ENCODE measurements around the gene TOX2.
A peak's percentile ranks its signal among the peaks of the same experiment; 100 is the strongest.

The TOX2 gene

DNA sequence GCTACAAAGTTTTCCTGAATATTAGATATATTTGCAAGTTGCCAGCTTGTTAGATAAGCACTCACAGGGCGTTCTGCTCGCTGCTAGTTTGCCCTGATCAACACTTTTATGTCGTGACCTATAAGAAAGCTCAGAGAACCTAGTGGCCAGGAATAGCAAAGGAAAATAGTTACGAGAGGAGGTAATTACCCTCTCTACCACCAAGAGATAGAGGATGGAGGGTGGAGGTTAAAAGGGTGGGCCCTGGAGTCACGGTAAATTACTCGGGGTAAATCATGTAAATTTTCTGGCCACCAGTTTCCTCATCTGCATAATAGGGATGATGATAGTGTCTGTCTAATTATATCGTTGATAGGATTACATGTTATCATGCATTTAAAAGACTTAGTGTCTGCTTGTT is 185.2 kb downstream of the TOX2 start:
- no peak overlapping the region for H3K4me3 ChIP-seq (replicated peaks; ENCODE audit: low read depth, low read length)
- no peak for DNase-seq (ENCODE audit: low read depth)
- TF ChIP-seq, protein P1, sequence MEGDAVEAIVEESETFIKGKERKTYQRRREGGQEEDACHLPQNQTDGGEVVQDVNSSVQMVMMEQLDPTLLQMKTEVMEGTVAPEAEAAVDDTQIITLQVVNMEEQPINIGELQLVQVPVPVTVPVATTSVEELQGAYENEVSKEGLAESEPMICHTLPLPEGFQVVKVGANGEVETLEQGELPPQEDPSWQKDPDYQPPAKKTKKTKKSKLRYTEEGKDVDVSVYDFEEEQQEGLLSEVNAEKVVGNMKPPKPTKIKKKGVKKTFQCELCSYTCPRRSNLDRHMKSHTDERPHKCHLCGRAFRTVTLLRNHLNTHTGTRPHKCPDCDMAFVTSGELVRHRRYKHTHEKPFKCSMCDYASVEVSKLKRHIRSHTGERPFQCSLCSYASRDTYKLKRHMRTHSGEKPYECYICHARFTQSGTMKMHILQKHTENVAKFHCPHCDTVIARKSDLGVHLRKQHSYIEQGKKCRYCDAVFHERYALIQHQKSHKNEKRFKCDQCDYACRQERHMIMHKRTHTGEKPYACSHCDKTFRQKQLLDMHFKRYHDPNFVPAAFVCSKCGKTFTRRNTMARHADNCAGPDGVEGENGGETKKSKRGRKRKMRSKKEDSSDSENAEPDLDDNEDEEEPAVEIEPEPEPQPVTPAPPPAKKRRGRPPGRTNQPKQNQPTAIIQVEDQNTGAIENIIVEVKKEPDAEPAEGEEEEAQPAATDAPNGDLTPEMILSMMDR (IDR thresholded peaks at IDR 0.05; ENCODE audit: low read length, missing control alignments) = no peak

DNA sequence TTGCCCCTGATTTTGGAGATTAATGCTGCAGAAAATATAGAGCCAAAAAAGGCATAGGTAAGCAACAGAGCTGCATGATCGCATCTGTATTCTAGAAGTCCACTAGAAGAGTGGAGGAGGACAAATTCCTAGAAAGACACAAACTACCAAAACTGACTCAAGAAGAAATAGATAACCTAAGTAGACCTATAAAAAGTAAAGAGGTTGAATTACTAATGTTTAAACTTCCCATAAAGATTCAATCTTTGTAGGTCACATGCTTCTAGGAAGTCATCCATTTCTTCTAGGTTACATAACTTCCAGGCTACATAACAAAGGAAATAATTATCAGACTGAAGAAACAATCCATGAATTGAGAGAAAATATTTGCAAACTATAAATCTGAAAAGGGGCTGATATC is 187.9 kb downstream of the TOX2 start:
- TF ChIP-seq, protein P1 (IDR thresholded peaks at IDR 0.05; ENCODE audit: low read length, missing control alignments) = no peak
- no peak for DNase-seq (ENCODE audit: low read depth)
- H3K4me3 ChIP-seq (replicated peaks; ENCODE audit: low read depth, low read length) = no peak overlapping the region

DNA sequence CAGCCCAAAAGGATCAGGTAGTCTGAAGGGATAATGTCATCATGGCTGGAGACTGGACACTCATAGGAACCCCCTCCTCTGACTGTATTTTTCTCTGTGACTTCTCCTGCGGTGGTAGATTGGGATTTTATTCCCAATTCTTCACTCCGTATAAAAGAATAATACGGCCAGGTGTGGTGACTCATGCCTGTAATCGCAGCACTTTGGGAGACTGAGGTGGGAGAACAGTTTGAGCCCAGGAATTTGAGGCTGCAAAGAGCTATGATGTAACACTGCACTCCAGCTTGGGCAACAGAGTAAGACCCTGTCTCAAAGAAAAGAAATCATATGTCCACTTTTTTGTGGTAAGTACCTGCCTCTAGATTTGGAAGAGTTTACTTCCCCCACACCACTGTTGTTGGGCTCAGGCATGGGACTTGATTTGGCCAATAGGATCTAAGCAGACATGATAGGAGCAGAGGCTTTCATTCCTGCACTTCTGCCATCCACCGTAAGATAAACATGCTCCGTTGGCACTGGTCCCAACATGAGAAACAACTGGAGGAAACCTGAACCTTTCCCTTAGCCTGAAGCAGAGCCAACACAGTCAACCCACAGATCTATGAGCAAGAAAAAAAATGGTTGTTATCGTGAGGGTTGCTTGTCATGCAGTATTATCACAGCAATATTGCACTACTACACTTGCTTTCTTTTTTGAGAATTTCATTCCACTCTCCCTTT is 190.3 kb downstream of the TOX2 start:
- TF ChIP-seq, protein P1 (IDR thresholded peaks at IDR 0.05; ENCODE audit: low read length, missing control alignments) = no peak
- peak; percentile 82 for DNase-seq (ENCODE audit: low read depth)
- no peak overlapping the region for H3K4me3 ChIP-seq (replicated peaks; ENCODE audit: low read depth, low read length)

DNA sequence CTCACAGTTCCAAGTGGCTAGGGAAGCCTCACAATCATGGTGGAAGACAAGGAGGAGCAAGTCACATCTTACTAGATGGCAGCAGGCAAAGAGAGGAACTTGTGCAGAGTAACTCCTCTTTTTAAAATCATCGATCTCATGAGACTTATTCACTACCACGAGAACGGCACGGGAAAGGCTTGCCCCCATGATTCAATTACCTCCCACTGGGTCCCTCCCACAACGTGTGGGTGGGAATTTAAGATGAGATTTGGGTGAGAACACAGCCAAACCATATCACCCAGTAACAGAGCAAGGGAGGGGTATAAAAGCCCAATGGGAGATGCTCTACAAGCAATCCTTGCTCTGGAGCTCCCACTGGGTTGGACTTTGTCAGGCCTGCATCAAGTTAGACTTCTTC is 192.0 kb downstream of the TOX2 start:
- DNase-seq (ENCODE audit: low read depth) = no peak
- TF ChIP-seq, protein P1 (IDR thresholded peaks at IDR 0.05; ENCODE audit: low read length, missing control alignments) = no peak
- H3K4me3 ChIP-seq (replicated peaks; ENCODE audit: low read depth, low read length) = no peak overlapping the region

DNA sequence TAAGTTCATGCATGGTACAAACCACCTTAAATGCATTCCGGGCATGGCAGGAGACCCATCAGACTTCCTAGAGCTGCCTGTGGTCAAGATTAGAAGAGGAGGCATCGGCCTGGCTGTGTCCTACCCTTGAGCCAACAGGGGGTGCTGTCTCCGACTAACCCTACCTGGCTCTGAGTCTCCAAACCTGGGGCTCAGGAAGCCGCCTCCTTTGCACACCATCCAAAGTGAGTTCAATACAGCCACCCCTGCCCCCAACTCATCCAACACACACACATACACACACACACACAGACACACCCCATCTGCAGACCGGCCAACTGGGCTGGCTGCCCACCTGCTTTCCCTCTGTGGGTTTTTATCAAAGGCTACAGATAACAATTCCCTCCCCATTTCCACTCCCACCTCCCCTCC is 195.3 kb downstream of the TOX2 start:
- no peak overlapping the region for H3K4me3 ChIP-seq (replicated peaks; ENCODE audit: low read depth, low read length)
- TF ChIP-seq, protein P1 (IDR thresholded peaks at IDR 0.05; ENCODE audit: low read length, missing control alignments) = peak; percentile 36

DNA sequence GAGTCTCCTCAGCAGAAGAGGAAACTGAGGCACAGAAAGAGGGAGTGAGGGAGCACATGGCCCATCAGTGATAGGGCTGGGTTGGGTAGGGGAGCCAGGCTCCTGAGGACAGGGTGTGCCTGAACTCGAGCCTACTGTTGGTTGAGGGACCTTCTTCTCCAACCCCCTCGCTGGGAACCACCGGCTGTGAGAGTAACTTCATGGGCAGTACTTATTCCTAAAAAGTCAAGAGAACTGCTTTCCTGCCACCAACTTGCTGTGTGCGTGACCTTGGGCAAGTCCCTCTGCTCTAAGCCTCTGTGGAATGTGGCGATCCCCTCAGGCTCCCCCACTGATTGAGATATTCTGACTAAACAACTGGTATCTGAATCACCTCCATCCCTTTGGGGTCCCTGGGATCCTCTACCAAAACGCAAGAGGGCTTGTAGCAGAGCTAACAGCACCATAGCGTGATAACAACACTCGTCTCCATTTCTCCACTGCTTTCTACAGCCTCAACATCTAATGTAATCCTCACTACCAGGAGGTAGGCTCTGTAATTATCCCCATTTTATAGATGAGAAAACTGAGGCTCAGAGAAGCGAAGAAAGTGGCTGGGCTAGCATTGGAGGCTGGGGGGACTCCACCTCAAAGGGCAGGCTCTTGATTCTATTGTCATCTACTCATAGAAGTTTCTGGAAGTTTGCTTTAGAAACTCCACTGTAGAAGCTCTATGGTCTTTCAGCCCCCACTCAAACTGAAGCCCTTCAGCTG is 196.3 kb downstream of the TOX2 start:
- TF ChIP-seq, protein P1 (IDR thresholded peaks at IDR 0.05; ENCODE audit: low read length, missing control alignments) = no peak
- DNase-seq (ENCODE audit: low read depth) = no peak
- no peak overlapping the region for H3K4me3 ChIP-seq (replicated peaks; ENCODE audit: low read depth, low read length)

More for the DNA sequence above, 195.3 kb downstream of the TOX2 start:
- peak; percentile 42 for DNase-seq (ENCODE audit: low read depth)
